CD4-positive, alpha-beta T cell treated with Interleukin-12 subunit alpha and Interleukin-12 subunit beta, for 1 hour (primary cell): ENCODE results near the gene SRSF4.
"Not testable (repeated sequence)": the region's sequence is repeated elsewhere in the genome, so short reads cannot be mapped to it uniquely, and the experiment has no call there.

Experiments used
- DNase-seq: peaks from one replicate; pipeline ENCODE4 v3.0.0-alpha.2; 2020

Gene SRSF4

GRCh38 chr1:29162476-29163138 lies 19.1 kb downstream of the SRSF4 start:
- DNase-seq: no peak

GRCh38 chr1:29162025-29162424 lies 19.7 kb downstream of the SRSF4 start:
- DNase-seq: no peak

DNA sequence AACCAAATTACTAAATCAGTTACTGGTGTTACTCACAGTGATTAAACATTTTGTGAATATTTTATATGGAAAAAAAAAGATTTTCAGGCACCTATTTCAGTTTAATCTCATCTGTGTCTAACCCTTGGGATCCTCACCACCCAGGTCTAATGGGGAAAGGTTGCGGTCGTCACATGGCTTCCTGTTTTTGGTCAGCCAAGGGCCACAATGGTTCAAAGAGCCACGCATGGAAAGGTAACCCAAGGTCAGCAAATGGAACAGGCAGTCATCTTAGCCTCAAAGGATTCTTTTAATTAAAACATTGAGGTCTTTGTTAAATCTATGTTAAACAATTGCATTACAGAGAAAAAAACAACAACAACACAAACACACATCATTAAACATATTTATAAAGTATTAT lies 21.9 kb downstream of the SRSF4 start:
- no peak for DNase-seq

- no peak for DNase-seq
Measured at GRCh38 chr1:29157269-29157601, 24.5 kb downstream of the SRSF4 start.

- no peak for DNase-seq
Measured at GRCh38 chr1:29156543-29157268, 25.0 kb downstream of the SRSF4 start.

- DNase-seq: no peak
Measured at GRCh38 chr1:29152046-29152805, 29.5 kb downstream of the SRSF4 start.

GRCh38 chr1:29150346-29150745 lies 31.4 kb downstream of the SRSF4 start:
- not testable (repeated sequence) for DNase-seq

GRCh38 chr1:29148656-29149491 lies 32.8 kb downstream of the SRSF4 start:
- DNase-seq: no peak

GRCh38 chr1:29145739-29146437 lies 35.8 kb downstream of the SRSF4 start:
- no peak for DNase-seq

- DNase-seq: no peak
Measured at GRCh38 chr1:29144178-29144577, 37.5 kb downstream of the SRSF4 start.

- DNase-seq: no peak
Measured at GRCh38 chr1:29142714-29143113, 39.0 kb downstream of the SRSF4 start.

DNA sequence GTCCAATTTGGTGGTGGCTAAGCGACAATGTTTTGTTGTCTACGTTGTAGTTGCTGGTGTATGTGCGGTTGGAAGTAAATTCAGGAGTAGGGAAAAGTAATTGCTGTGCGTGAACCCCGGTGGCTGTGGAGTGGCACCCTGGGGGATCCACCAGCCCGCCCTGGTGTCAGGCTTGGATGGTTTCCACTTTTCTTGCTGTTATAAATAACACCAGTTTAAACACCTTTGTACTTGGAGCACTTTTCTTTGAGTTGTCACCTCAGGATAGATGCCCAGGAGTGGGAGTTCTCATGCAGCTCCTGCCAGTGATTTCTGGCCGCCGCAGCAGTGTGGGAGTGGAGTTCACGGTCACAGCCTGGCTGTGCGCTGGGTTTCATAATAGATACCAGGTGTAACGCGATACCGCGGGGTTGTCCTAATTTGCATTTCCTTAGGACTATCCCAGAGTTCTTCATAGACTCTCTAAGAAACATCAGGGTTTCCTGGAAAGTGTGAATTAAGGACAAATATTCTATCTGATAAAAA lies 45.2 kb downstream of the SRSF4 start:
- DNase-seq: no peak

DNA sequence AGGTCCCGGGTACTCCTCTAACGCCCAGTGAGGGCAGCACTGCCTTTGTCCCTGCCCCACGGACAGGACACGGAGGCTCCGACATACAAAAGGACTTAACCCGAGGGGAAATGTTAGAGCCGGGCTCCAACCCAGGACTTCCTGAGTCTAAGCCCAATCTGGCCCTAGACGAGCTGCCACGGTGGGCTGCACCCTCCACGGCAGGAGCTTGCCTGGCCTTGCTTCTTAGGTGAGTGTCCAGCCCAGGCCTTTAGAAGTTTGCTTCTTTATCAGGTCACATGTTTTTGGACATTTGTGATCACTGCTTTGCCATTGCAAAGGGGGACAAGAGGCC lies 47.0 kb downstream of the SRSF4 start:
- no peak for DNase-seq

GRCh38 chr1:29133861-29134694 lies 47.6 kb downstream of the SRSF4 start:
- DNase-seq: no peak

DNA sequence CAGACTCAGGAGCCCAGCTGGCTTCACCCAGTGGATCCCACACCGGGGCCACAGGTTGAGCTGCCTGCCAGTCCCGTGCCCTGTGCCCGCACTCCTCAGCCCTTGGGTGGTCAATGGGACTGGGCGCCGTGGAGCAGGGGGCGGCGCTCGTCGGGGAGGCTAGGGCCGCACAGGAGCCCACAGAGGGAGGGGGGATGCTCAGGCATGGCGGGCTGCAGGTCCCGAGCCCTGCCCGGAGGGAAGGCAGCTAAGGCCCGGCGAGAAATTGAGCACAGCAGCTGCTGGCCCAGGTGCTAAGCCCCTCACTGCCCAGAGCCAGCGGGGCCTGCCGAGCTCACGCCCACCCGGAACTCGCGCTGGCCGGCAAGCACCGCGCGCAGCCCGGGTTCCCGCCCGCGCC lies 50.6 kb downstream of the SRSF4 start:
- not testable (repeated sequence) for DNase-seq

- no peak for DNase-seq
Measured at GRCh38 chr1:29129916-29130315, 51.8 kb downstream of the SRSF4 start.

GRCh38 chr1:29128739-29129138 lies 53.0 kb downstream of the SRSF4 start:
- no peak for DNase-seq

- DNase-seq: no peak
Measured at GRCh38 chr1:29126198-29126597, 55.5 kb downstream of the SRSF4 start.

GRCh38 chr1:29125788-29126187 lies 55.9 kb downstream of the SRSF4 start:
- no peak for DNase-seq

- DNase-seq: no peak
Measured at GRCh38 chr1:29125237-29125641, 56.5 kb downstream of the SRSF4 start.
